ENCODE measurements around the gene C1QTNF4.

C1QTNF4 gene

DNA sequence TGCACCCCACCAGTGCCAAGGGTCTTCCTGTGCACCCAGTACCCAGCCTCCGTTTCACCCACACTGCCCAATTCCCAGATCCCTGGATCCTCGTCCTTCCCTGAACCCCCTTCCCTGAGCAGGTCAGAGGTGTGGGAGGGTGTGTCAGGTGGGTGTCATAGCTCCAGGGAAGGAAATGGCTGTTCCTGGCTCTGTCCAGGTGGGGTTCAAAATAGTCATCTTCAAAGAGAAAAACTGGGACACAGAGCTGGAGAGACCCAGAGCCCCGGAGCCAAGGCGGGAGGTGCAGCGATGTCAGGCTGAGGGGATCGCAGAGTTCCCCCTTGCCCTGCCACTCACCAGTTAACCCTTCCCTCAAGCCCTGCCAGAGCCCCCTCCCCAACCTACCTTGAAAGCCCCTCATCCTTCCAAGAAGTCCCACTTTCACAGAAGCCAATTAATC, 698 bp downstream of the C1QTNF4 start:
- no peak for DNase-seq (ENCODE audit: low read depth, low spot score)

DNA sequence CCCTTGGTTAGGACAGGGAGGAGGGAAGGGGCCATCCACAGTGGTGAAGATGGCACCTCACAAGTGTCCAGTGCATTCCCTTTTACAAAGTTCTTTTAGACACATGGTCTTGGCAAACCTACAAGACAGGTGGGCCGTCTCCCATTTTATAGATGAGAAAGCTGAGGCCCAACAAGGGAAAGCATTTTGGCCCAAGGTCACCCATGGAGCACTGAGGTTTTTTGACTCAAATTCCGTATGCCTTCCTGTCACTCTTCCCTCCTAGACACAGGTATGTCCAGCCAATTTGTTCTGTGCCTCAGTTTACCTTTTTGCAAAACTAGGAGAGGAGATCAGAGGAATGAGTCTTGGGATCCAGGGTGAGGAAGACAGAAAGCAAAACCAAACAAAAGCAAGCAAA, 1.2 kb downstream of the C1QTNF4 start:
- DNase-seq (ENCODE audit: low read depth, low spot score): no peak

DNA sequence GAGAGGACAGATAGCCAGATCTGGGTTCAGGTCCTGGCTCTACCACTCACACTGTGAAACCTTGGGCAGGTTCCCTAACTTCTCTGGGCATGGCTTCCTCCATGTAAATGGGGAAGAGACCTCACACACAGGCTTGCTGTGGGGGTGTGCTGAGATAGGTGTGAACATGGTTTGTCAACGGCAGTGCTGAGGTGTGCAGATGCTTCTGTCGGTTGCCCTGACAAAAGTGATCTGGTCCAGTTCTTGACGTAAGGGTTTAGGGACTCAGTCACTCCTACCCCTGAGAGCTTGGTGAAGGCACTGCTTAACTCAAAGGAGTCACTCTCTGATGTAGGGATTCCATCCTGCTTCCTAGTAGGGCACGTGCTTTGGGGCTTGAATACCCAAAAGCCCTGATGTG, 2.0 kb downstream of the C1QTNF4 start:
- DNase-seq (ENCODE audit: low read depth, low spot score): no peak

GRCh38 chr11:47591764-47592163, 2.4 kb downstream of the C1QTNF4 start:
- DNase-seq (ENCODE audit: low read depth, low spot score): no peak

DNA sequence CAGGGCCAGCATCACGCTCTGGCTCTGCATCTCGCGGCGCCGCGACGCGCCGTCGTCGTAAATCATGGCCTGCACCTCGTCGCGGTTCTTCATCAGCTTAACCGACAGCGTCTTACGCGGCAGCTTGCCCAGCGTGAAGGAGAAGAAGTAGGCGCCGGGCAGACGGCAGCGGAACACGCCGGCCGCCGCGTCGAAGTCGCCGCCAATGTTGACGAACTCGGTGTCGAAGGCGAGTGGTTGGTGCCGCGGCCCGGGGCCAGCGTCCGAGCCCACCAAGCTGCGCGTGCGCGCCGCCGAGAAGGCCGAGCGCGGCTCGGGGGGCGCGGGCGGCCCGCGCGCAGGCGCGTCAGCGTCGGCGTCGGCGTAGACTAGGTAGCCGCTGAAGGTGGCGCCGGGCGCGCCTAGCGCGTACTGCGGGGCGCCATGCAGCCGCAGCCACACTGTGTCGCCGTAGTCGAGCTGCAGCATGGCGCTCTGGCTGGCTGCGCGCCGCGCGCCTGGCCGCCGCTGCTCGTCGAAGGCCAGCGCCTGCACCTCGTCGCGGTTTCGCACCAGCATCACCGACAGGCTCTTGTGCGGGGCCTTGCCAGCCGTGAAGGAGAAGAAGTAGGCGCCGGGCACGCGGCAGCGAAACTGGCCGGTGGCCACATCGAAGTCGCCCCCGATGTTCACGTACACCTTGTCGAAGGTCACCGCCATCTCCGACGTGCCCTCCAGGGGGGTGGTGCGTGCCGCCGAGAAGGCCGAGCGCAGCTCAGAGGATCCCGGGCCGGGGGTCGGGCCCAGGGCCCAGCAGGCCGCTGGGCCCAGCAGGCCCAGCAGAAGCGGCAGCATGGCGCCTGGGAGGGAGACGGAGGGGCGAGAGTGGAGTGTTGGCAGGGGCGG, 4.0 kb downstream of the C1QTNF4 start:
- no peak for DNase-seq (ENCODE audit: low read depth, low spot score)

GRCh38 chr11:47589584-47589976, 4.6 kb downstream of the C1QTNF4 start:
- DNase-seq (ENCODE audit: low read depth, low spot score): no peak

DNA sequence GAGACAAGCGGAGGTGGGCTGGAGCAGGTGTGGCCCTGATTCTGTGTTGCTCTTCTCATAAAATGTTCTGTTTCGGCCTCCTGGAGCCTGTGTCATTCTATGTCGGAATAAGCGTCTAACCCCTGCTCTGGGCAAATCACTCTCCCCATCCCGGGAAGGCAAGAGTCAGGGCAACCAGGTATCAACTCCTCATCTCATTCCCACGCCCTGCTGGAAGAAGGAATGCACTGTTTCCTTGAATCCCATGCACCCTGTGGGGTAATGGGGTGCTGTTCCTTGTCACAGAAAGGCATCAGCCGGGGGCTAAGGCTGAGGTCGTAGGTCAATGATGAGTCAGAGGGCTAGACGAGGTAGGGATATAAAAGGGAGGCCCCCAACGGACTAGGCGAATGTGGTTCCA, 5.1 kb downstream of the C1QTNF4 start:
- DNase-seq (ENCODE audit: low read depth, low spot score): no peak

DNA sequence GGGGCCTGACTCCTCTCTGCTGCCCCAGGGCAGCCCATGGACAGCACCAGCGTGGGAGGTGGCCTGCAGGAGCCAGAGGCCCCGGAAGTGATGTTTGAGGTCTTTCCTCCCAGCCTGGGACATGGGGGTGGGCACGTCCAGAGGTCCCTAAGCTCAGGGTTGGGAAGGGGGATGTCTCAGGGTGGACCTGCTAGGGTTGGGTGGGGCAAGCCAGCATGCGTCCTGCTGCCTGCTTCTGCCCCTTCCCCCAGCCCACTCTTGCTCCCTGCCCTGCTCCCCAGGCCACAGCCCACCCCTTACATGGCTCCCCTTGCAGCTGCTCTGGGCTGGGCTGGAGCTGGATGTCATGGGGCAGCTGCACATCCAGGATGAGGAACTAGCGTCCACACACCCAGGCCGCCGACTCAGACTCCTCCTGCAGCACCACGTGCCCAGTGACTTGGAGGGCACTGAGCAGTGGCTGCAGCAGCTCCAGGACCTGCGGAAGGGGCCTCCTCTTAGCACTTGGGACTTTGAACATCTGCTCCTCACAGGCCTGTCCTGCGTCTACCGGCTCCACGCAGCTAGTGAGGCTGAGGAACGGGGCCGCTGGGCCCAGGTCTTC, 6.4 kb downstream of the C1QTNF4 start:
- DNase-seq (ENCODE audit: low read depth, low spot score): no peak

DNA sequence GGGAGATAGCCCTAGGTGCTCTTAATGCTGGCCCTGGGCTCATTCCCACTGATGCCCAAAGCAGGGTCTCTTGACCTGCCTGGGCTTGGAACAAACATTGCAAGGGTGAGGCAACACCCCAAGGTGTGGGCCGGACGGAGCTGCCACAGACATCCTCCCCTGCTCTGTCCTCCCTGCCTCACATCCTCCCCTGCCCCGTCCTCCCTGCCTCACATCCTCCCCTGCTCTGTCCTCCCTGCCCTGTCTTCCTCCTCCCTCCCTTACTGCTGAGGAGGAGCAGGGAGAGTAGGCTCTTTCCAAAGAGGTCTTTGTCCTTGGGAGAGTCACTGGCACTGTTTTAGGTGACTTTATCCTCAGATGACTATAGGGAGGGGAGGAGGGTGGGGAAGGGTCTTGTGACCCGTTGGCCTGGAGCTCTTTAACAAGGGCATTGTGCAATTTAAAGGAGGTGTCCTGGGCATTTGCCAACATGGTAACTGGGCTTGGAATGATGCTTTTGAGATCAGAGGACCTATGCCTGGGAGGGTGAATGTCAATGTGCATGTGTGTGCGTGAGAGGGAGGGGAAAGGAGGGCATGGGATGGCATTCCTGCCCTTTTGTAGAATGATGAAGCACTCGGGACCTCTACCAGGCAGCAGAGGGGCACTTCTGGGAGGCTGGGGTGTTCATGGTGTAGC, 7.0 kb downstream of the C1QTNF4 start:
- no peak for DNase-seq (ENCODE audit: low read depth, low spot score)

GRCh38 chr11:47586098-47586855, 7.9 kb downstream of the C1QTNF4 start, which contains the start of gene FAM180B:
TSS of gene FAM180B (plus strand) at chr11:47586678. CDS start at chr11:47586769, 91 bp downstream.
- DNase-seq (ENCODE audit: low read depth, low spot score): no peak

DNA sequence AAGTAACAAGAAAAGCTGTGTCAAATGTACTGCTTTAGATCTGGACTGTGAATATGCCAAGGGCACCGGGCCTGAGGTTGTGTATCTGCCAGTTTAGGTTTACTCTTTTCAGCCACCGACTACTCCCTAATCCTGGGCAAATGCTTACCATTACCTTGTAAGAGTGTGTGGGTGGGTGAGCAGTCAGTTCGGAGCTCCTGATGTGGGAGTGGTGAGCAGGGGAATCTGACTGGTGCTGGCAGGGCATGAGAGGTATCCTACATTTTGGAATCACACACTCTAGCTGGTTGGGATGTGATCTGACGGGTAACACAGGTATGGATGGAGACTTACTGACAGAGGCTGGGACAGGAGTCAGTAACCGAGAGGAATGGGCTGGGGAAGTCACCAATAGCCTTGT, 10.4 kb downstream of the C1QTNF4 start:
- DNase-seq (ENCODE audit: low read depth, low spot score): no peak

DNA sequence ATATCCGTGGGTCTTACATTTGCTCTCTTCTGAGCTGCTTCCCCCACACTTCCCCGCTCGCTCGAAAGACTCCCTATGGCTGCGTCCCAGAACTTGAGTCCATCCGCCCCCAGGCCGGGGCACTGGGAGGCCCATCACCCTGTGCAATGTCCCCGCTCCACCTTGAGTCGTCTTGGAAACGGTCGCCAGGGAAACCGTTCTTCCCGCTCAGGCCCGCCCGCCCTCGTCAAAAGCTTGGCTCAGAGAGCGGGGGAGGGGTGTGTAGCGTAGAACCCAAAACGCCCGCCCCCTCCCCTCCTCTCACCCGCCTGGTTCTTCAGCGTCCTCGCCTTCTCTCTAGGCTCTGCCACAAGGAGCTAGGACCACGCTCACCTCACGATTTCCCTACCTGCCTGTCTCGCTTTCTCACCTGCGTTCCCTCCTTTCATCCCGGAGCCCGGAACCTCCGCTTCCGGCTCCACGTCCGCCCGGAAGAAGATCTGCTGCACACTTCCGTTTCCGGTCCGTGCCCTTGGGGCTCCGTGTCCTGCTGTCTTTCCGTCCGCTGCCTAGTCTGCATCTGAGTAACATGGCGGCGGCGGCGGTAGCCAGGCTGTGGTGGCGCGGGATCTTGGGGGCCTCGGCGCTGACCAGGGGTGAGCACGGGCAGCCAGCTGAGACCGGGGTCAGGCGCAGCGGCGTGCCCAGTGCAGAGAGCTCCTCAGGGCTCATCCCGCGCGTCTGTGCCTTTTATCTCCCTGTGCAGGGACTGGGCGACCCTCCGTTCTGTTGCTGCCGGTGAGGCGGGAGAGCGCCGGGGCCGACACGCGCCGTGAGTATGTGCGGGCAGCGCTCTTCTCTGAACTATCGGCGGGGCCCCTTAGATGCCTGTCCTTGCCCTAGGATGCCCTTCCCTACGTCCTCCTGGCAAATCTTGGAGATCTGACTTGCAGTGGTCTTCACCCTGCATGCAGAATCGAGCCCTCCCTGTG, 15.4 kb downstream of the C1QTNF4 start, which contains the start of the genes KBTBD4 and NDUFS3:
TSS of gene KBTBD4 (minus strand) at position 447 of the 971 bp plus-strand sequence. CDS start at position 428, 19 bp downstream.
TSS of gene NDUFS3 (plus strand) at position 551 of the 971 bp plus-strand sequence. CDS start at position 569, 18 bp downstream.
- DNase-seq (ENCODE audit: low read depth, low spot score): peak; percentile 76

GRCh38 chr11:47577460-47578041, 16.7 kb downstream of the C1QTNF4 start:
- DNase-seq (ENCODE audit: low read depth, low spot score): no peak

DNA sequence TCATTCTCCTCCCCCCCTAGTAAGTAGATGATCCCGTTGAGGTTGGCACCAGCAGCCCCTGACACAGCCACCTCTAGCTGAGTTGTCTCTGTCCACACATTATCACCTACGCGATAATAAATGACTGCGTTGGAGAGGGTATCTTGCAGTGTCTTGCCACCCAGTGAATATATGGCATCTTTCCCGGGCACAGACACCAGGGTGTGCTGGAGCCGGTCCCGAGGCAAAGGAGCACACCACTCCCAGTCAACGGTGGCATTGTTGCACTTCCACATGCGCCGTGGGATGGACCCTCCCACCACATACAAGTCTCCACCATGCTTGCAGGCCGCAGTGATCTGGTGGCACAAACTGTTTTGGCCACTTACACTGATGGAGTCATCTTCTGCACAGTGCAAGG, 20.9 kb downstream of the C1QTNF4 start:
- no peak for DNase-seq (ENCODE audit: low read depth, low spot score)

DNA sequence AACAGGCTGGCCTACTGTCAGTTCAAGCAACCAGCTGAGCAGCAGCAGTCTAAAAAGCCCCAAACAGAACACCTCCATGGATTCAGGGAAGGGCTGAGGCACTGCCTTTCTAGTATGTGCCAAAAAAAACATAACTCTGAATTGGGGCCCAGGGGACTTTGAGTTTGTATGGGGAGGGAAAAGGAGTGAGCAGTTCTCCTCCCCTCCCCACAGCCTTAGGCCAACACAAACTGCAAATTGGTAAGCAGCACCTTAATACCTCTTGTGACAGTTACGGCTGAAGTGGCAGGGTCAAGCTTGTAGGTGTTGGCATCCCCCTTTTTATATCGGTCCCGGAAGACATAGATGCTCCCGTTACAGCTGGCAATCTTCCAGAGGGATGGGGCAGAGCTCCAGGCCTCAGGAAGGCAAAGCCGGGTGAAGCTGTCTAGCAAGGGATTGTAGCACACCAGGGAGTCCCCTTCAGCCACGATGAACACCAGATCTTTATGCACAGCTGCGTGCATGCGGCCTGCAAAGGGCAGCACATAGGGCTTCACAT, 21.4 kb downstream of the C1QTNF4 start:
- DNase-seq (ENCODE audit: low read depth, low spot score): no peak

DNA sequence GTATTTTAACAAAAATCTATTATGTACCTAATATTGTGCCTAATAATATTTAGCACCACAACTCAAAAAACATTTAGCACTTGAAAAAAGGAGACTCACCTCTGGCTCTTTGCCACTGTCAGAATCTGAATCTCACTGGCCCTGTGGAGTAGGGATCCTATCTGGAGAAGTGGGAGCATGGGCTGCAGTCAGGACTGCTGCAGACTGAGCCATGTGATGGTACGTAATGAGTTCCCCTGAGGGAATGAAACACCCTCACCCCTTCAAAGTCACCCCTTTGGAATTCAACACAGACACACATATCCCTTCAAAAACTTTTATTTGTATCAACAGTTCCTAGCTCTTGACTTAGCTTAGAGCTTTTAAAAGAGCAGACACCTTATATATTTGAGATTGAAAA, 22.3 kb downstream of the C1QTNF4 start:
- DNase-seq (ENCODE audit: low read depth, low spot score): no peak

DNA sequence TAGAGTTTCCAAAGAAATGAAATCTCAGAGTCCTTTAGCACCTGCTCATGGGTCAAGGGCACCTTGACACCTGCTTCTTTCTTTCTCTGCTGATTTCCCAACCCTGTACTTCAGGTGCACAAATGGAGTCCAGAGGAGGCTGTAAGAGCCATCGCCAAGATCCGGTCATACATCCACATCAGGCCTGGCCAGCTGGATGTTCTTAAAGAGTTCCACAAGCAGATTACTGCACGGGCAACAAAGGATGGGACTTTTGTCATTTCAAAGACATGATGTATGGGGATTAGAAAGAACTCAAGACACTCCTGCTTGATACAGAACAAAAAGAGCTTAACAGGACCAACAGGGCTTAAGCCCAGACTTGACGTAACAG, 22.9 kb downstream of the C1QTNF4 start:
- no peak for DNase-seq (ENCODE audit: low read depth, low spot score)

DNA sequence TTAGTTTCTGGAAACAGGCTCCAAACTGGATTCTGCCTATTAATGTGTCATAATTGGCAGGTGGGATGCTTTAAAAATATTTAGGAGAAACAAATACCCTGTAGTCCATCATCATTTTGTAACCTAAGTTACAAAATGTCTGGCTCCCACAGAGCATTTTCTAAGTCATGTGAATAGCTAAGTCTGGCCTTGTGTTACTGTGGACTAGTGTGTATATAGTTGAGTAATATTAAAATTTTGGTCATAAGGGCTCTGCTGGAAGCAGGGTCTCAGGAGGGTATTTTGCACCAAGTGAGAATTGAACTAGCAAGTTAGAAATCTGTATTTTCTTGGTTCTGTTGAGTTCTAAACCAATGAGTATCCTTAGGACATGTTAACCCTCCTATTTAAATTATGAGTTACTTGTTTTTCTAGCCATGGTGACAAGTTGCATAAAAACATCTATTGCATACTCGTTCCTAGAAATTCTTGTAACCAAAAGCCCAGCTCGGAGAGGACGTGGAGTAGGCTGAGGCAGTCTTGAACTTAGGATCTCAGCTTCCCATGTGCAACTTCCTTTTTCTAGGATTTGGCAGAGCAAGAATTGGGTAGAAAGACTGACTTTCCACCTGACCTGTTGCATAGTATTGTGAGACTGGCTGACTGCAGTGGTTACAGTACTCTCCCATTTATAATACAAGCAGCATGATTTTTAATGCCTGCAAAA, 23.4 kb downstream of the C1QTNF4 start:
- no peak for DNase-seq (ENCODE audit: low read depth, low spot score)

- DNase-seq (ENCODE audit: low read depth, low spot score): no peak
Measured at GRCh38 chr11:47569646-47570045, 24.6 kb downstream of the C1QTNF4 start.
